CD4-positive, alpha-beta T cell (primary cell): ENCODE data around the gene UNKL. TPM values are rescaled to one million over a fixed set of nuclear protein-coding genes. Genes with fewer than 3 reads are reported as not detected.
A peak's percentile ranks its signal among the peaks of the same experiment; 100 is the strongest.

Source experiments
- ATAC-seq: fragments of 200-7000 bp; cut with Tn5 transposase; one replicate; pipeline ENCODE4 v1.10.0; 2022; ENCODE audit warnings: mild to moderate bottlenecking; ENCODE audit not compliant: poor library complexity
- CTCF ChIA-PET: fragments of 350-600 bp; sonication (Branson Sonifier 250); formaldehyde crosslinking; loops from one replicate; lab custom pipeline; 2021; ENCODE audit warnings: antibody characterized with exemption, inconsistent platforms; lab: Charles Lee
- POLR2A ChIA-PET: fragments of 350-600 bp; sonication (Branson Sonifier 250); formaldehyde crosslinking; loops from one replicate; lab custom pipeline; 2021; ENCODE audit warnings: antibody characterized with exemption, inconsistent platforms; lab: Charles Lee
- DNase-seq, 14 experiments: peaks; one replicate each; pipeline ENCODE4 v3.0.0-alpha.2; 2013 to 2020; ENCODE audit warnings: mixed read lengths in 2 of 14
- H3K27ac ChIP-seq, 2 donors: one replicate each; pipeline versions ENCODE4 v1.5.1 to v1.7.0; 2013; ENCODE audit warnings: low read length in 2 of 2, low read depth in 1 of 2, mild to moderate bottlenecking in 1 of 2
- H3K27me3 ChIP-seq, 2 experiments: 1 replicate in 1 of 2; 2 replicates in 1 of 2; pipeline versions ENCODE4 v1.6.1 to v1.7.0; 2013; ENCODE audit warnings: low read length in 2 of 2, control low read depth in 1 of 2, mild to moderate bottlenecking in 1 of 2, moderate library complexity in 1 of 2; ENCODE audit not compliant: insufficient read depth in 2 of 2, control insufficient read depth in 1 of 2
- H3K36me3 ChIP-seq: one replicate; pipeline ENCODE4 v1.6.1; 2013; ENCODE audit warnings: low read length, control low read depth; ENCODE audit not compliant: insufficient read depth
- H3K4me1 ChIP-seq: one replicate; pipeline ENCODE4 v1.6.1; 2013; ENCODE audit warnings: low read length, control low read depth; ENCODE audit not compliant: insufficient read depth
- H3K4me3 ChIP-seq: one replicate; pipeline ENCODE4 v1.5.1; 2013; ENCODE audit warnings: mild to moderate bottlenecking, low read length, moderate library complexity
- H3K9me3 ChIP-seq, 2 experiments: 1 replicate in 1 of 2; 2 replicates in 1 of 2; pipeline versions ENCODE4 v1.6.1 to v1.7.0; 2013; ENCODE audit warnings: low read length in 2 of 2, mild to moderate bottlenecking in 2 of 2, control low read depth in 1 of 2, moderate library complexity in 1 of 2; ENCODE audit not compliant: control insufficient read depth in 1 of 2, insufficient read depth in 1 of 2
- H3K27ac Mint-ChIP-seq: one replicate; pipeline ENCODE4 v1.8.0; 2020; ENCODE audit warnings: mixed read lengths
- H3K27me3 Mint-ChIP-seq: one replicate; pipeline ENCODE4 v1.8.0; 2021; ENCODE audit warnings: mixed read lengths
- H3K36me3 Mint-ChIP-seq: one replicate; pipeline ENCODE4 v1.8.0; 2021; ENCODE audit warnings: low read depth, mixed read lengths
- H3K4me1 Mint-ChIP-seq: one replicate; pipeline ENCODE4 v1.8.0; 2021; ENCODE audit warnings: low read depth, mixed read lengths
- H3K4me3 Mint-ChIP-seq: one replicate; pipeline ENCODE4 v1.8.0; 2020; ENCODE audit warnings: mild to moderate bottlenecking, mixed read lengths
- H3K9me3 Mint-ChIP-seq: one replicate; pipeline ENCODE4 v1.8.0; 2020; ENCODE audit warnings: mixed read lengths
- intact Hi-C, 2 experiments: fragments of 100-400 bp; cut with DNase I in 1 of 2; cut with micrococcal nuclease in 1 of 2; formaldehyde crosslinking; loops; one replicate each; pipeline versions ENCODE4 v1.15.1 to v1.9.0; 2023 to 2025; cut with DNase I, micrococcal nuclease
- polyA plus RNA-seq, 2 donors: library from polyadenylated mRNA; unstranded; fragments of 120-200 nt; gene quantifications; one replicate each; pipeline ENCODE4 v1.2.1, GENCODE V29; 2013
- total RNA-seq, 174 experiments: library from RNA in 2 of 174; stranded (reverse) in 2 of 174; gene quantifications; one replicate each; pipeline ENCODE4 v1.2.3 and lab custom pipeline; 2021 to 2026
- TF ChIP-seq, protein P1 (sequence below): fragments of 200-600 bp; IDR thresholded peaks from one replicate; pipeline ENCODE4 v1.8.0; 2022; ENCODE audit warnings: antibody characterized with exemption, mild to moderate bottlenecking

UNKL gene, protein sequence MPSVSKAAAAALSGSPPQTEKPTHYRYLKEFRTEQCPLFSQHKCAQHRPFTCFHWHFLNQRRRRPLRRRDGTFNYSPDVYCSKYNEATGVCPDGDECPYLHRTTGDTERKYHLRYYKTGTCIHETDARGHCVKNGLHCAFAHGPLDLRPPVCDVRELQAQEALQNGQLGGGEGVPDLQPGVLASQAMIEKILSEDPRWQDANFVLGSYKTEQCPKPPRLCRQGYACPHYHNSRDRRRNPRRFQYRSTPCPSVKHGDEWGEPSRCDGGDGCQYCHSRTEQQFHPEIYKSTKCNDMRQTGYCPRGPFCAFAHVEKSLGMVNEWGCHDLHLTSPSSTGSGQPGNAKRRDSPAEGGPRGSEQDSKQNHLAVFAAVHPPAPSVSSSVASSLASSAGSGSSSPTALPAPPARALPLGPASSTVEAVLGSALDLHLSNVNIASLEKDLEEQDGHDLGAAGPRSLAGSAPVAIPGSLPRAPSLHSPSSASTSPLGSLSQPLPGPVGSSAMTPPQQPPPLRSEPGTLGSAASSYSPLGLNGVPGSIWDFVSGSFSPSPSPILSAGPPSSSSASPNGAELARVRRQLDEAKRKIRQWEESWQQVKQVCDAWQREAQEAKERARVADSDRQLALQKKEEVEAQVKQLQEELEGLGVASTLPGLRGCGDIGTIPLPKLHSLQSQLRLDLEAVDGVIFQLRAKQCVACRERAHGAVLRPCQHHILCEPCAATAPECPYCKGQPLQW
- total RNA-seq (10 to 100 TPM; 52.6 to 53.2 TPM), total RNA-seq (lab: John Stamatoyannopoulos, UW) (6.7 to 124 (median 45.9) reads per million in 172 experiments)
- polyA plus RNA-seq (2013, experiment 1 of 2) = 30.3 TPM
- polyA plus RNA-seq (2013, experiment 2 of 2) = 16.2 TPM

DNA sequence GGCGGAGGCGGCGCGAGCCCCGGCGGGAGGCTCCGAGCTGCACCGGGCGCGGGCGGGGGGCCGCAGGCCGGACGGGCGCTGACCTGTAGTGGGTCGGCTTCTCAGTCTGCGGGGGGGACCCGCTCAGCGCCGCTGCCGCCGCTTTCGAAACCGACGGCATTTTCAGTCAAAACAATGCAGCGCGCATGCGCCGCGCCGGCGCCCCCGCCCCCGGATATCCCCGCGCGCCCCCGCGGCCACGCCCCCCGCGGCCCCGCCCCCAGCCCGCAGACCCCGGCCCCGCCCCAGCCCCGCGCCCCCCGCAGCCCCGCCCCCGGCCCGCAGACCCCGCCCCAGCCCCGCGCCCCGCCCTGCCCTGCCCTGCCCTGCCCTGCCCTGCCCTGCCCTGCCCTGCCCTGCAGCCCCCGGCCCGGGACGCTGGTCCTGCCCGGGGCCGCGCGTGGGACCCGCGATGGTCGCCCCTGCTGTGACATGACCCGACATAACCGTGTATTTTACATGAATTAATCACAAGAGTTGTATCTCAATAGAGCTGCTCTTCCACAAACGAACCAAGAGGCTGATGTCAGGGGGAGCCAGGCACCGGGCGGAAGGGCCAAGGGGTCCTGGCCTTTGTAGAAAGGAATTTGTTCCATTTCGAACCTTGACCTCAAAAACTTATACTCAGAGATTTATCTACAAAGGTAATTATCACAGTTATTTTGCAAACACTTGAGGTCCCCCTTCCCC, at the start of gene UNKL:
Gene UNKL (minus strand): TSS at position 173 of the 729 bp plus-strand sequence. CDS start 13 bp downstream, at position 160.
- H3K4me1 ChIP-seq = peaks cover 34% of the 10 kb centered on the region
- POLR2A ChIA-PET = no interaction called here
- DNase-seq = peak; percentile 71 to 94 (median 85)
- H3K27ac Mint-ChIP-seq = peak within 1 kb of the TSS; percentile 87
- H3K27me3 ChIP-seq = no peaks in the 10 kb centered on the region
- H3K36me3 Mint-ChIP-seq = peaks cover 20% of the 10 kb centered on the region
- H3K9me3 Mint-ChIP-seq = no peaks in the 10 kb centered on the region
- intact Hi-C loops = loop anchor here in 1 of 2 experiments (2.0 to 10.0 kb wide), 5 partner anchors 62 to 800 kb away; partner anchors contain the start of genes BRICD5, GNPTG, NTHL1 and PGP
- peaks cover 12% of the 10 kb centered on the region for H3K36me3 ChIP-seq
- peak within 1 kb of the TSS; percentile 91 for H3K4me3 Mint-ChIP-seq
- peak; percentile 64 for ATAC-seq
- TF ChIP-seq, protein P1, sequence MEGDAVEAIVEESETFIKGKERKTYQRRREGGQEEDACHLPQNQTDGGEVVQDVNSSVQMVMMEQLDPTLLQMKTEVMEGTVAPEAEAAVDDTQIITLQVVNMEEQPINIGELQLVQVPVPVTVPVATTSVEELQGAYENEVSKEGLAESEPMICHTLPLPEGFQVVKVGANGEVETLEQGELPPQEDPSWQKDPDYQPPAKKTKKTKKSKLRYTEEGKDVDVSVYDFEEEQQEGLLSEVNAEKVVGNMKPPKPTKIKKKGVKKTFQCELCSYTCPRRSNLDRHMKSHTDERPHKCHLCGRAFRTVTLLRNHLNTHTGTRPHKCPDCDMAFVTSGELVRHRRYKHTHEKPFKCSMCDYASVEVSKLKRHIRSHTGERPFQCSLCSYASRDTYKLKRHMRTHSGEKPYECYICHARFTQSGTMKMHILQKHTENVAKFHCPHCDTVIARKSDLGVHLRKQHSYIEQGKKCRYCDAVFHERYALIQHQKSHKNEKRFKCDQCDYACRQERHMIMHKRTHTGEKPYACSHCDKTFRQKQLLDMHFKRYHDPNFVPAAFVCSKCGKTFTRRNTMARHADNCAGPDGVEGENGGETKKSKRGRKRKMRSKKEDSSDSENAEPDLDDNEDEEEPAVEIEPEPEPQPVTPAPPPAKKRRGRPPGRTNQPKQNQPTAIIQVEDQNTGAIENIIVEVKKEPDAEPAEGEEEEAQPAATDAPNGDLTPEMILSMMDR = no peak
- peak within 1 kb of the TSS; percentile 77 for H3K4me3 ChIP-seq
- CTCF ChIA-PET = no interaction called here
- H3K27me3 Mint-ChIP-seq = no peaks in the 10 kb centered on the region
- no peaks in the 10 kb centered on the region for H3K9me3 ChIP-seq
- H3K4me1 Mint-ChIP-seq = peaks cover 16% of the 10 kb centered on the region
- peak within 1 kb of the TSS in 1 of 2 donors; percentile 77 for H3K27ac ChIP-seq

DNA sequence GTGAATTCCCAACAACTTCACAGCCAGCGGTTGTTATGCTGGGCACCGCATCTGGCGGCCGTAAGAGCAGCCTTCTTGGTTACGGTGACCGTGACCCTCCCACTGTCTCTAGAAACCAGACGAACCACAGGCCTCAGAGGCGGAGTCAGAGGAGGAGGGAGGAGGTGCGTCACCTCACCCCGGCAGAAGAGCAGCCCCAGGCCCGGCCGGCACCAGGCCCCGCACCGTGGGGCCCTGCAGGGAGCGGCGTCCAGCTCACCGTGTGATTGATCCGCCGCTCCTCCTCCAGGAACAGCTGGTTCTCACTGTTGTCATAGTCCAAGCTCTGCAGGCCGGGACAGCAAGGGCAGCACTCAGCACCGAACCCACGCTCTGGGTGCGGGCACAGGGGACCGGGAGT, 46.6 kb upstream of the UNKL start:
- Mint-ChIP-seq H3K9me3 (no peaks in the 10 kb centered on the region), H3K4me1 (no peaks in the 10 kb centered on the region), H3K36me3 (peaks cover 28% of the 10 kb centered on the region), H3K27ac (no peak overlapping the region), H3K4me3 (no peak overlapping the region), H3K27me3 (no peaks in the 10 kb centered on the region)
- Histone ChIP-seq H3K27me3 (no peaks in the 10 kb centered on the region), H3K9me3 (no peaks in the 10 kb centered on the region), H3K27ac (no peak overlapping the region), H3K4me1 (no peaks in the 10 kb centered on the region), H3K4me3 (no peak overlapping the region), H3K36me3 (peaks cover 46% of the 10 kb centered on the region)
- TF ChIP-seq, protein P1 = no peak
- no peak for ATAC-seq
- CTCF ChIA-PET = no interaction called here
- intact Hi-C loops = no loop called here
- POLR2A ChIA-PET = no interaction called here
- DNase-seq = no peak

DNA sequence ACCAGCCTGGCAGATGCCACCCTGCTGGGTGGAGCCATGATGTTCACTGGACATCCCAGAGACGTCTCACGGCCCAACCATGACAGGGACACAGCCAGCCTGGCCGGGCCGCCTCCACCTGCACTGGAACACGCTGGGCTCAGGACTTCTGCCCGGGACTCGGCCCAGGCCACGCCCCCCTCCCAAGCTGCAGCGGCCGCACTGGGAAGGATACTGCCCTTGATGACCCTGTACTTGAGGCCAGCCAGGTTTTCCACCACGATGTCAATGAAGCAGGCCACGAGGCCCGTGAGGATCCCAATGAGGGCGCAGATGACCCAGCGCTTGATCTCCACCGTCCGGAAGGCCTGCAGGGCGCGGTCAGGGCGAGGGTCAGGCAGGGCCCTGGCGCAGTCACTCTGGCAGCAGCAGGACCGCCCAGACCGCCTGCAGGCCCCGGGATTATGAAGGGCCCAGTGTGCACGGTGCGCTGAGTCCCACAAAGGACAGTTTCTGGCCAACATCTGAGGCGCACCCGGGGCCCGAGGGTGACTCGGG, 46.2 kb upstream of the UNKL start:
- DNase-seq (no peak), ATAC-seq (no peak)
- H3K27ac Mint-ChIP-seq = no peak overlapping the region
- no peaks in the 10 kb centered on the region for H3K27me3 Mint-ChIP-seq
- no peak overlapping the region for H3K4me3 Mint-ChIP-seq
- Histone ChIP-seq H3K27ac (no peak overlapping the region), H3K4me3 (no peak overlapping the region), H3K9me3 (no peaks in the 10 kb centered on the region), H3K36me3 (peaks cover 50% of the 10 kb centered on the region), H3K27me3 (no peaks in the 10 kb centered on the region), H3K4me1 (no peaks in the 10 kb centered on the region)
- ChIA-PET CTCF (no interaction called here), POLR2A (no interaction called here)
- intact Hi-C loops = no loop called here
- H3K4me1 Mint-ChIP-seq = no peaks in the 10 kb centered on the region
- TF ChIP-seq, protein P1 = no peak
- H3K36me3 Mint-ChIP-seq = peaks cover 28% of the 10 kb centered on the region
- no peaks in the 10 kb centered on the region for H3K9me3 Mint-ChIP-seq
